Tibial nerve (tissue), 4 donors: ENCODE measurements around the gene ZNF207. TPM values are rescaled to one million over a fixed set of nuclear protein-coding genes. Genes with fewer than 3 reads are reported as not detected.
"Not testable (repeated sequence)": the region's sequence is repeated elsewhere in the genome, so short reads cannot be mapped to it uniquely, and the experiment has no call there.

Experiments
- DNase-seq, 2 donors: peaks; one replicate each; pipeline ENCODE4 v3.0.0-alpha.2; 2019; ENCODE audit warnings: low spot score in 2 of 2
- H3K27ac ChIP-seq, 4 donors: fragments of 200-600 bp; sonication (generic) in 3 of 4; one replicate each; pipeline ENCODE4 v1.5.1; 2017 to 2019; ENCODE audit warnings: mild to moderate bottlenecking in 1 of 4
- H3K27me3 ChIP-seq, 2 donors: fragments of 200-600 bp; sonication (generic) in 1 of 2; one replicate each; pipeline versions ENCODE4 v1.5.1 to v1.6.0; 2017 to 2019
- H3K36me3 ChIP-seq, 3 donors: fragments of 200-600 bp; sonication (generic); one replicate each; pipeline ENCODE4 v1.5.1; 2018 to 2019
- H3K4me1 ChIP-seq, 4 donors: fragments of 200-600 bp; sonication (generic) in 3 of 4; one replicate each; pipeline ENCODE4 v1.5.1; 2017 to 2019
- H3K4me3 ChIP-seq, 4 donors: fragments of 200-600 bp; sonication (generic) in 3 of 4; one replicate each; pipeline ENCODE4 v1.5.1; 2017 to 2019; ENCODE audit warnings: mild to moderate bottlenecking in 1 of 4, moderate library complexity in 1 of 4
- H3K9me3 ChIP-seq, 4 donors: fragments of 200-600 bp; sonication (generic) in 3 of 4; one replicate each; pipeline ENCODE4 v1.5.1; 2017 to 2019
- EP300 ChIP-seq, 2 donors: sonication (generic); formaldehyde crosslinking; IDR thresholded peaks; one replicate each; pipeline ENCODE4 v1.6.1; 2017; ENCODE audit warnings: antibody characterized with exemption in 2 of 2, mild to moderate bottlenecking in 1 of 2
- POLR2A ChIP-seq, 2 donors: fragments of 450-650 bp; IDR thresholded peaks; one replicate each; pipeline ENCODE4 v1.6.1; 2017; ENCODE audit warnings: antibody characterized with exemption in 2 of 2, mild to moderate bottlenecking in 2 of 2, moderate library complexity in 2 of 2
- WGBS, 2 donors: methylation state at CpG; one replicate each; pipeline ENCODE4 v1.1.5; 2018; 5-methylcytosine and 5-hydroxymethylcytosine counted together
- total RNA-seq, 4 donors: library from RNA; depleted of rRNA; stranded (reverse); fragments of >200 nt; gene quantifications; one replicate each; pipeline ENCODE4 v1.1.0, GENCODE V29; 2016
- TF ChIP-seq, protein P1 (sequence below), 5 experiments: fragments of 200-600 bp in 3 of 5; fragments of 450-650 bp in 2 of 5; sonication (generic) in 3 of 5; IDR thresholded peaks; one replicate each; pipeline ENCODE4 v1.5.1; 2016 to 2019; ENCODE audit warnings: antibody characterized with exemption in 5 of 5, mild to moderate bottlenecking in 3 of 5, moderate library complexity in 2 of 5

ZNF207 gene
- total RNA-seq, 4 donors from 2014 or later: 121 to 195 (median 152) TPM

DNA sequence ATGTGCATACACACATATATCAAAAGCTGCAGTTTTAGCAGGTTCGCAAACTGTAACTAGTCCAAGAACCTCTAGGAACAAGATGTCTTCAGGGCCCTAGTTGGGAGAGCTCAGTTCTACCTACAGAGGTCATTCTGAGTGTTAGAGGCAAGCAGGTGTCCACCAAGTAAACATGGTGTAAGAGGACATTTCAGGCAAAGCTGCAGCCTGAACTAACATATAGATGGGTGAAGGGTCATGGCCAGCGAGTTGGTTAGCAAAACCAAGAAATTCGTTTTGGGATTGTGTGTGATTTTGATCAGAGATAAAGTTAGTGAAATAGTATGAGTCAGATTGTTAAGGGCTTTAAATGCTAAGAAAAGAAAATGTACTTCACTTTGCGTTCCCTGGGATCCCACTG is 32.6 kb upstream of the ZNF207 start:
- Histone ChIP-seq H3K9me3 (no peaks in the 10 kb centered on the region), H3K27me3 (no peaks in the 10 kb centered on the region), H3K4me3 (no peak overlapping the region), H3K27ac (no peak overlapping the region), H3K4me1 (no peaks in the 10 kb centered on the region), H3K36me3 (no peaks in the 10 kb centered on the region)
- 75 to 80% methylated on average over 4 of the region's 4 CpGs for WGBS, 2 donors
- no peak for DNase-seq
- TF ChIP-seq EP300 (IDR thresholded peaks at IDR 0.05): no peak
- TF ChIP-seq, protein P1, sequence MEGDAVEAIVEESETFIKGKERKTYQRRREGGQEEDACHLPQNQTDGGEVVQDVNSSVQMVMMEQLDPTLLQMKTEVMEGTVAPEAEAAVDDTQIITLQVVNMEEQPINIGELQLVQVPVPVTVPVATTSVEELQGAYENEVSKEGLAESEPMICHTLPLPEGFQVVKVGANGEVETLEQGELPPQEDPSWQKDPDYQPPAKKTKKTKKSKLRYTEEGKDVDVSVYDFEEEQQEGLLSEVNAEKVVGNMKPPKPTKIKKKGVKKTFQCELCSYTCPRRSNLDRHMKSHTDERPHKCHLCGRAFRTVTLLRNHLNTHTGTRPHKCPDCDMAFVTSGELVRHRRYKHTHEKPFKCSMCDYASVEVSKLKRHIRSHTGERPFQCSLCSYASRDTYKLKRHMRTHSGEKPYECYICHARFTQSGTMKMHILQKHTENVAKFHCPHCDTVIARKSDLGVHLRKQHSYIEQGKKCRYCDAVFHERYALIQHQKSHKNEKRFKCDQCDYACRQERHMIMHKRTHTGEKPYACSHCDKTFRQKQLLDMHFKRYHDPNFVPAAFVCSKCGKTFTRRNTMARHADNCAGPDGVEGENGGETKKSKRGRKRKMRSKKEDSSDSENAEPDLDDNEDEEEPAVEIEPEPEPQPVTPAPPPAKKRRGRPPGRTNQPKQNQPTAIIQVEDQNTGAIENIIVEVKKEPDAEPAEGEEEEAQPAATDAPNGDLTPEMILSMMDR (IDR thresholded peaks at IDR 0.05): no peak
- TF ChIP-seq POLR2A (IDR thresholded peaks at IDR 0.05): no peak

DNA sequence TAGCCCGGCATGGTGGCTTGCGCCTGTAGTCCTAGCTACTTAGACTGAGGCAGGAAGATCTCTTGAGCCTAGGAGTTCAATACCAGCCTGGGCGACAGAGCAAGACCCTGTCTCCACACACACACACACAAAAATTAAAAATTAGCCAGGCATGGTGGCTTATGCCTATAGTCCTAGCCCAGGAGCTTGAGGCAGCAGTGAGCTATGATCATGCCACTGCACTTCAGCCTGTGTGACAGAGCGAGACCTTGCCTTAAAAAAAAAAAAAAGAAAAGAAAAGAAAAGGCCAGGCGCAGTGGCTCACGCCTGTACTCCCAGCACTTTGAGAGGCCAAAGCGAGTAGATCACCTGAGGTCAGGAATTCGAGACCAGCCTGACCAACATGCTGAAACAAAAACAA is 31.9 kb upstream of the ZNF207 start:
- H3K27ac ChIP-seq: no peak overlapping the region
- H3K36me3 ChIP-seq: no peaks in the 10 kb centered on the region
- WGBS, 2 donors: 91 to 92% methylated on average over 8 of the region's 8 CpGs
- TF ChIP-seq EP300 (IDR thresholded peaks at IDR 0.05) (no peak), POLR2A (IDR thresholded peaks at IDR 0.05) (no peak)
- TF ChIP-seq, protein P1 (IDR thresholded peaks at IDR 0.05): no peak
- H3K4me3 ChIP-seq: no peak overlapping the region
- no peak for DNase-seq
- H3K27me3 ChIP-seq: no peaks in the 10 kb centered on the region
- H3K4me1 ChIP-seq: no peaks in the 10 kb centered on the region
- H3K9me3 ChIP-seq: no peaks in the 10 kb centered on the region

DNA sequence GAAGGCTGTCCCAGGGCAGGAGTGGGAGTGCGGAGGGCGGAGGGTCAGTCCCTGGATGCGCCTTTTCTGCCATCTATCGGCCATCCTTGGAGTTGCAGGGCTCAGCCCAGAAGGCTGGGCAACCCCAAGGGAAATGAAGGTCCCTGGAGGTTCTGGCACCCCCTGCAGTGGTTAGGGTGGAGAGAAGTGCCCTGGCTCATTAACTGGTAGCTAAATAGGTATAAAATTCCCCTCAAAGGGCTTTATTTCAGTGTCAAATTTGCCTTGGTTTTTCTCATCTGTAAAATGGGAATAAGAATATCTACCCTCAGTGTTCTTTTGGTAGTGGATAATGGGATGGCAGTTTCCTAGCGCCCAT is 30.4 kb upstream of the ZNF207 start:
- peaks cover 0 to 9% (median 0%) of the 10 kb centered on the region in 4 donors for H3K4me1 ChIP-seq
- H3K9me3 ChIP-seq: no peaks in the 10 kb centered on the region
- peak; percentile 46 to 79 for DNase-seq
- no peak overlapping the region for H3K27ac ChIP-seq
- H3K4me3 ChIP-seq: peak overlapping the region in 1 of 4 donors; percentile 6
- no peaks in the 10 kb centered on the region for H3K36me3 ChIP-seq
- H3K27me3 ChIP-seq: no peaks in the 10 kb centered on the region
- 17 to 18% methylated on average over 5 of the region's 5 CpGs for WGBS, 2 donors
- no peak for TF ChIP-seq POLR2A (IDR thresholded peaks at IDR 0.05)
- TF ChIP-seq, protein P1 (IDR thresholded peaks at IDR 0.05): peak; percentile 79 to 95 (median 87)

DNA sequence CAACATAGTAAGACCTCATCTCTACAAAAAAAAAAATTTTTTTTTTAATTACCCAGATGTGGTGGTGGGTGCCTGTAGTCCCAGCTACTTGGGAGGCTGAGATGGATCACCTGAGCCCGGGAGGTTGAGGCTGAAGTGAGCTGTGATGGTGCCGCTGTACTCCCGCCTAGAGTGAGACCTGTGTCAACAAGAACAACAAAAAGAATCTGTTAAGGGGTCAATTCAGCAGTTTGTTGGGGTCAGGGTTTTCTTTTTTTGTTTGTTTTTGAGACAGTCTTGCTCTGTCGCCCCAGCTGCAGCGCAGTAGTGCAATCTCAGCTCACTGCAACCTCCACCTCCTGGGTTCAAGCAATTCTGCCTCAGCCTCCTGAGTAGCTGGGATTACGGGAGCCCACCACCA is 29.9 kb upstream of the ZNF207 start:
- H3K4me3 ChIP-seq, DNase-seq, H3K27ac ChIP-seq, H3K36me3 ChIP-seq, H3K4me1 ChIP-seq, H3K27me3 ChIP-seq, H3K9me3 ChIP-seq: not testable (repeated sequence)
- 74 to 80% methylated on average over 6 of the region's 6 CpGs for WGBS, 2 donors

DNA sequence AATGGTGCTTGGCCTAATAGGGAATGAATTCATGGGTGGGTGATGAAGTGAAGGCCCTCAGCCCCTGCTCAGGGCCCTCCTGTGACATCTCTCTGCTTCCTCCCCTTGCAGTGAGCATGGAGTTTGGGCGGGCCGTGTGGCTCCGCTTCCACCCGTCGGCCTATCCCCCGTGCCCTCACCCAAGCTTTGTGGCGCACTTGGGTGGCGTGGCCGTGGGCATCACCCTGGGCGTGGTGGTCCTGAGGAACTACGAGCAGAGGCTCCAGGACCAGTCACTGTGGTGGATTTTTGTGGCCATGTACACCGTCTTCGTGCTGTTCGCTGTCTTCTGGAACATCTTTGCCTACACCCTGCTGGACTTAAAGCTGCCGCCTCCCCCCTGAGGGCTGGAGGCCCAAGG is 29.1 kb upstream of the ZNF207 start:
- DNase-seq: no peak
- H3K4me1 ChIP-seq: peaks cover 0 to 10% (median 0%) of the 10 kb centered on the region in 4 donors

More for the DNA sequence above, 29.1 kb upstream of the ZNF207 start:
- Histone ChIP-seq H3K4me3 (no peak overlapping the region), H3K36me3 (no peaks in the 10 kb centered on the region), H3K9me3 (no peaks in the 10 kb centered on the region), H3K27me3 (no peaks in the 10 kb centered on the region), H3K27ac (no peak overlapping the region)
- TF ChIP-seq EP300 (IDR thresholded peaks at IDR 0.05) (no peak), POLR2A (IDR thresholded peaks at IDR 0.05) (no peak)
- TF ChIP-seq, protein P1 (IDR thresholded peaks at IDR 0.05): no peak
- 87 to 93% methylated on average over 15 of the region's 15 CpGs for WGBS, 2 donors
